ENCODE measurements around the gene GPR137C.

The GPR137C gene, protein sequence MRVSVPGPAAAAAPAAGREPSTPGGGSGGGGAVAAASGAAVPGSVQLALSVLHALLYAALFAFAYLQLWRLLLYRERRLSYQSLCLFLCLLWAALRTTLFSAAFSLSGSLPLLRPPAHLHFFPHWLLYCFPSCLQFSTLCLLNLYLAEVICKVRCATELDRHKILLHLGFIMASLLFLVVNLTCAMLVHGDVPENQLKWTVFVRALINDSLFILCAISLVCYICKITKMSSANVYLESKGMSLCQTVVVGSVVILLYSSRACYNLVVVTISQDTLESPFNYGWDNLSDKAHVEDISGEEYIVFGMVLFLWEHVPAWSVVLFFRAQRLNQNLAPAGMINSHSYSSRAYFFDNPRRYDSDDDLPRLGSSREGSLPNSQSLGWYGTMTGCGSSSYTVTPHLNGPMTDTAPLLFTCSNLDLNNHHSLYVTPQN

DNA sequence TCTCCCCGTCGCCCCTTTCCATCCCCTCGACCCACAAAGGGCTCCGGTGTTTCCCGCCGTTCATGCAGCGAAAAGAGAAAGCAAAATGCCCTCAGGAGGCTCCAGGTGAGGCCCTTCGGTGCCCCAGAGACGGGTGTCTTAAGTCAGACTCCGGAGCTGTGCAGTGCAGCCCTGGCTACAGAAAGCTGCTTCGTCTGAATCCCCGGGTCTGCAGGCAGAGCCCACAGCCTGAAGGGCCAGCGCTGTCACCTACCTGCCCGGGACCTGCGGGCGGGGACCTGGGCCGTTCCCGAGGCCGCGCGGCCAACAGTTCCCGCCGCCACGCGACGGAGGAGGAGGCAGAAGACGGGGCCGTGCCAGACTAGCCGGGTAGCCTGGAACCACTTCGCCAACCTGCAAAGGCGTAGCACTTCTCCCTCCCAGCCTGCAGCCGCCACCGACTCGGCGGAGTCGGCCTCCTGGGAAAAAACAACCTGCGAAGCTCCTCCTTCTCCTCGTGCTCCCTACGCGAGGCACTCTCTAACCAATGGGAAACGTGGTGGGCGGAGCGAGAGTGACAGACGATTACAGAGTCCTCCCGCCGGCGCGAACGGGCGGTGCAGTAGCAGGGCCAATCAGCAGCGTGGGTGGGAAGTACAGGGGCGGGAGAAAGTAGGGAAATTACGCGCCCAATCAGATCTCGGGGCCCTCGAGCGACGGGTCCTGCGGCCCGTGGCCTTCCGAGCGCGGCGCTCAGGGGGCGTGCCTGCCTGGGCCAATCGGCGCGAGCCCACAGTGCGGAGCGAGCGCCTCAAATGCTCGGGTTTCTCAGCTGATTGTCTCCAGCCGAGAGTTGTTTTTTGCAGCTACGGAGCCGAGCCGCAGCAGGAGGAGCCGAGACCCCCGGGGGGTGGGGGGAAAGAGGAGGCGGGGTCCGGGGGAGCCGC, at the start of gene GPR137C, which contains the start of gene TXNDC16:
Gene GPR137C (plus strand): TSS at position 774 of the 926 bp plus-strand sequence. CDS start 312 bp downstream, outside the sequence.
Gene TXNDC16 (minus strand): TSS at position 443 of the 926 bp plus-strand sequence. CDS start 8,948 bp downstream, outside the sequence.
- DNase-seq = peak; percentile 95 to 100 (median 98)

DNA sequence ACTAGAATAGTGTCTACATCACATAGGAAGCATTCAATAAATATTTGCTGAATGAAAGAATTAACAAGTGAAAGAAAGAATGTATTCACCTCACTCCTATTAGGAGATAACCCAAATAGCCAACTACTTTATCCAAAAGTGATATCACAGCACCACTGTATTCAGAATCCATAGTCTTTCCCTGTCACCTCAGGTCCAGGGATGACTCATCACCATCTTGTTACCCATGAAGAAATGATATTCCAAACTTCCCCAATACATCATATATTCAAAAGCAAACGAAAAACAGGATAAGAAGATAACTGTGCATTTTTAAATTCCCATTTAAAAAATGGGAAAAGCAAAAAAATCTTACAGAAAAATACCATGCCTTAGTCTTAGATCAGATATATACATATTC, 39.4 kb upstream of the GPR137C start:
- no peak for DNase-seq

DNA sequence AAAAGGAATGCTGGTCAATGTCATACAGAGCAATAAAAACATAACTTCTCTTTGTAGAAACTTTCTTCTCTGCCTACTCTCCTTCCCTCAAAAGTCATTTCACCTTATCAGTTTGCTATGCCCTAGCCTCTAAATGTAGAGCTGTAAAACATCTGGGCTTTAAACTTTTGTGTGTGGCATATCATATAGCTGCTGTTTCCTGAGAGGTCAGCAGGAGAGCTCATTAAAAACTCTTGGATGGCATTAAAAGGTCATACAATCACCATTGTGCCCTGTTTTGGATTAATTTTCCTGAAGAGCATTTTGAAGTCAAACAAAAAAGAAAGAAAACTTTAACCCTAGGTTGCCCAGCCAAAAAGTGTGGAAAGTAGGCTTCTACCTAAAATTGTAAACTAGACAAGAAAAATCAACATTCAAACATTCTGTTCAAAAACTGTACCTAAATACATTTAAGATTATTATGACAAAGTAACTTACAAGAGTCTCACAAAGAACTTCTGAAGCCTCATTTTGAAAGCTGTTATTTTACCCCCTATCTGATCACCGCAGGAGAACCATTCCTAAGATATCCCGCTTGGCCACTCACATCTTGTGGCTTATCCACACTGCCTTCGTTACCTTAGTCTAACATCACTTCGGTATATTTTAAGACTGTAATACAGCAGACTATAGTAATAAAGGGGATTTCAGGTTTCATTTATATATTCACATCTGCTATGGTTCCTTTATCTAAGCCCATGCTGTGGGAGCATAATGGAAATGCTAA, 38.4 kb upstream of the GPR137C start:
- no peak for DNase-seq

DNA sequence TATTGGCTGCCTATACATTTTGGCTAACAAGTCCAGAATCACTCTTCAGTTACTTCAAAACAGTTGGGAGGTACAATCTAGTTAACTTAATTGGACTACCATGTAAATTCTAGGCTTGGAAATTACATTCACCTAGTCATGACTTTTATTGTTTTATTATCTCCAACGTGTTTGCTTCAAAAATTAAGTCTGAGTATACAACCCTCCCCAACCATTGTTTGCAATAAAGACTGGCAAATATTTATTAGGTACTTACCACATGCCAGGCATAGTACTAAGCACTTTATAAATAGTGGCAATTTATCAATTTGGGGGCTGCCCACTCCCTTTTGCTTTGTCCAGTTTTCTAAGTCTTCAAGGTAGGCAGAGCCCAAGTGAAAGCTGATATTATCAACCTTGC, 30.6 kb upstream of the GPR137C start:
- no peak for DNase-seq

DNA sequence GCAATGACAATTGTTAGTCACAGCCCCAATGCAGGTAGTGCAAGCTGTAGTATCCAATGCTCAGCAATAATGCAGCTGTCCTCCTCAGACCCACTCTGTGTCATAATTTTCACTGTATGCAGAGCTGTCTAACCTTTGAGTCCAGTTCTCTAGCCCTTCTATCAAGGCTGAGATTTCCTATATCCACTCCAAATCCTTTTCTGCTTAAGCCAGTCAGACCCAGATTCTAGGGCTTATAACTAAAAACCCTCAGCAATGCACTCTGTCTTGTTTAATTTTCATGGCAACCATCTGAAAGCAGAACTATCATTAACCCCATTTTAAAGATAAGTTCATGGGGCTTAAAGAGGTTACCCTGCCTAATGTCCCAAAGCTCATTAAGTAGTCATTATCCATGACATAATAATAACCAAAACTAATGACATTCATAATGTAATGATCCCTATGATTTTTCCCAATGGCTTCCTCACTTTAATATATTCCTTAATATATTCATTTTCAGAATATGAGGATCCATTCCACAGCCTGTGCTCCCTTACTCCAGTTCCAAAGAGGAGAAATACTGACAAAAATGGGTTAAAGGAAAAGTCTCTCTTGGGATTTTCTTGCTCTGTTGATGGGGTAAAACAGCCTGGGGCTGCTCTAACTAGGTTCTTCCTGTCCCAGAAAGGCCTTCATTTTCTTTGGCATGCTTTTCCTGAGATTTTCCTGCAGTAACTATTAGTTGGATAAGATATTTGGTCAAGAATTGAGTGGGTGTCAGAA, 29.9 kb upstream of the GPR137C start:
- no peak for DNase-seq

DNA sequence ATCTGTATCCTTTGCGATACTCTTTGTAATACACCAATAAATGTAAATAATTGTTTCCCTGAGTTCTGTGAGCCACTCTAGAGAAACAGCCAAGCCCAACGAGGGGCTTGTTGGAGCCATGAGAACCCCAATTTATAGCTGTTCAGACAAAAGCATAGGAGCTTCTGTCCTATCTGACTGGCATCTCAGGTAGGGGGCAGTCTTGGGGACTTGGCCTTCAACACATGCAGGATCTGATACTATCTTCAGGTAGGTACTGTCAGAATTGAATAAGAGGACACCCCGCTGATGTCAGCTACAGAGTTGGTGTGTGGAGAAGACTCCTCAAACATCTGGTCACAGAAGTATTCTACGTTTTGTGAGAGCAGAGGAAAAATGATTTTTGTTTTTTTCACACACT, 25.6 kb upstream of the GPR137C start:
- DNase-seq = no peak

DNA sequence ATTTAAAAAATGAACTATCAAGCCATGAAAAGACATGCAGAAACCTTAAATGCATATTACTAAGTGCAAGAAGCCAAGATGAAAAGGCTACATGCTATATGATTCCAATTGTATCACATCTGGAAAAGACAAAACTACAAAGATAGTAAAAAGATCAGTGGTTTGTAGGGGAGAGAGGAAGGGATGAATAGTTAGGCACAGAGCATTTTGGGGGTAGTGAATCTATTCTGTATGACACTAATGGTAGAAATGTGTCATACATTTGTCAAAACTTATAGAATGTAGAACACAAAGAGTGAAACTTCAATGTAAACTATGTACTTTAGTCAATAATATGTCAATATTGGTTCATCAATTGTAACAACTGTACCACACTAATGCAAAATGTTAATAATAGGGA, 21.2 kb upstream of the GPR137C start:
- DNase-seq = peak in 1 of 6 experiments; percentile 15

DNA sequence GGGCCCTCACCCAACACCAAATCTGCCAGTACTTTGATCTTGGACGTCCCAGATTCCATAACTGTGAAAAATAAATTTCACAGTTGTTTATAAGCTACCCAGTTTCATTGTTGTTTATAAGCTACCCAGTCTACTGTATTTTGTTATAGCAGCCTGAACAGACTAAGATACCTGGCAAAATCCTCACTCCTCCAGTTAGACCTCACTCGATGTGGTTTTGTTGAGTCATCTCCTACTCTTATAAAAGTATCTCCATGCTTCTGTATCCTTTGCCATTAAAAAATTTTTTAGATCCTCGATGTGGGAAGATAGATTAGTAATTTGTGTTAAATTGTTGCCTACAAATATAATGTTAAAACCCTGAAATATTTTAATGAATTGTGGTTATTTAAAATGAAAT, 16.4 kb upstream of the GPR137C start:
- no peak for DNase-seq

DNA sequence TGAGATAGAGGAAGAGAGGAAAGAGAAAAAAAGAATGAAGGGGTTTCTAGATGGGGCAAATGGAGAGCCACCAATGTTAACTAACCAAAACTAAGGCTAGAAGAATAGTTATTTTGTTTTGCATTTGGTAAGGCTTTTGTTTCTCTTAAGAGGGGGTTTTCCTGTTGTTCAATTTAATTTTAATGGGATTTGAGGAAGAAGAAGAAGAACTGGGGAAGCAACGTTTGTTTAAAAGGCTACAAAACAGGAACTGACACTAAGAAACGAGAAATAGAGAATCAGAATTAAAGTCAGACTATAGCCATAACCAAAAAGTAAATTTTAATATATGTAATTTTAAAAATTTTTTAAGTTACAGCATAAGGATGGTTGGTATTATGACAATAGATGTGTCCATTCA, 14.0 kb upstream of the GPR137C start:
- no peak for DNase-seq

DNA sequence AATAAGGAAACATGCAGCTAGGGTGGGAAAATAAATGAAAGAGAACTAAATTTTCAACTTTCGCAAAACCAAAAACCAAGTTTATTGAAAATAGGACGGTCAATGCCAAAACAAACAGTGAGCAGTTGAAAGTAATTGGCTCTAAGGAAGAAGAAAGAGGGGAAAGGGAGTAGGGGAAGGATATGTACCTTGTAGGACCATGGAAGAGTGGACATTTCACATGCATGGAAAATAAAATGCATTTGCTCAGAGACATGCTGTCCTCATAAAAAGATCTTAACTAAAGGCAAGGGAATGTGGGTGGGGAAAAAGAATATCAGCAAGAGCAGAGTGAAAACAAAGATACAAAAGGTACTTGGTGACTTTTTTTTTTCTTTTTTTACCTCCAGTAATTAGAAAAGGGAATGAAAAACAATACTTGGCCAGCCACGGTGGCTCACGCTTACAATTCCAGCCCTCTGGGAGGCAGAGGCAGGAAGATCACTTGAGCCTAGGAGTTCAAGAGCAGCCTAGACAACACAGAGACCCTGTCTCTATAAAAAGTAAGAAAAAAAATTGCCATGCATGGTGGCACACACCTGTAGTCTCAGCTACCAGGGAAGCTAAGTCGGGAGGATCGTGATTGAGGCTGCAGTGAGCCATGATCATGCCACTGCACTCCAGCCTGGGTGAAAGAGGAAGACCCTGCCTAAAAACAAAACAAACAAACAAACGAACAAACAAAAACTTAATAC, 6.9 kb upstream of the GPR137C start:
- no peak for DNase-seq

DNA sequence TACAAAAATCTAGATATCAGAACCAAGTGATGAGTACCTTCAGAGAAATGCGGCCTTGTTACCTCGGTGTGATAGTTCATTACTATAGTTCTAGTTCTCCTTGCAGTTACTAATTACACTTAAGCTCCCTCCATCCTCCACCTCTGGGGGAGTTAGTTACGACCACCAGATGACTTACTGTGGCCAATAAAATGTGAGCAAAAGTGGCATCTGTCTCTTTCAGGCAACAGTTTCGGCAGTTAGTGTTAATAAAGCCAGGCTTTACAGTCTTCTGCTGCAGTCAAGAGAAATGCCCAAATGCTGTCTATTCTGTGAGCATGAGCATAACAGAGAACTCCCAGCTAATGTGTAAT, 6.3 kb upstream of the GPR137C start:
- DNase-seq = no peak

DNA sequence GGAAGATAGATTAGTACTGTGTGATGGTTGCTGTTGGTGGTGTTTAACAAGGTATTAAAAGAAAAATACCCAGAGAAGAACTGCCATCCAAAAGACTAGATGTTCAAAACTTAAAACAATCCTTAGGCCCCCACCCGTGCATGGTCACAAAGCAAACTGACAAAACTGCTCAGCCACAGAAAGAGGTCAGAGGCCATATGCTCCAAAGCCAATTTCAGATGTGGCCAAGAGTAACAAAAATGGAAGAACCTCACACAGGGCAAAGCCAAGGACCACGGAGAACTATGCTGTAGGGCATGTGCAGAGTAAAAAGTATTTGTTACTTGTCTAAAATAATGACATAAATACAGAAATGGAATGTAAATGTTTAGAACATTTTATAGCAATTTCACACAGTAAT, 5.6 kb upstream of the GPR137C start:
- DNase-seq = no peak

DNA sequence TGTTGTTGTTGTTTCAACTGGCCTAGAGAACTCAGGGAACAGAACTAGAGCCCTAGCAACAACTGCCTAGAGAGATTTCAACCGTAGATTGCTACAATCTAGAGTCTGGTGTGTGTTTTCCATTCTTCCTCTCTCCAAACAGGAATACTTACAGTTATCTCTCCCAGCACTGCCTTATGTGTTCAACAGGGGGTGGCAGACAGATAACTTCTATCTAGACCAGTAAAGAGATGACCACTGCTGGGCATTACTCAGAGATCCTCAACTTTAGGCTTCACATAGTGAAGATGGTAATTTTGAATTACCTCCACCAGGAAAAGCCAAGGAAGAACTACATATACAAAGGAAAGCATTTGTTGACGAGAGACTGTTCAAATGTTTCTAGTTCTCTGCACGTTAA, 5.1 kb upstream of the GPR137C start:
- DNase-seq = no peak

DNA sequence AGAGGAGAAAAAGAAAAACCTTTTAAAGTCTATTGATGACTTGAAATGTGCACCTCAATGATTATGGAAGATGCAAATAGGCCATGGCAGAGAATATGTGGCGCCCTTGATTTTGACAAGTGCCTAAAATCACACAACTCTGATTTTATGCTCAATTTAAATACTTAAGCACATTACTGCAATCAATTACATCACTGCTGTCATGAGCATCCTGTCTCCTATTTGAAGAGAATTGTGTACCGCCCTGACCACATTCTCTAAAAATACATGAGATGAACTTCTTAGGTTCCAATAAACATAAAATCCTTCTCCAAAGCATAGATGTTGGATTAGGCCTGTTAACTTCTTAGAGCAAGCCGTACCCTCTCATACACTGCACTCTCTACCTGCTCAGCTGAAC, 2.0 kb upstream of the GPR137C start:
- no peak for DNase-seq

DNA sequence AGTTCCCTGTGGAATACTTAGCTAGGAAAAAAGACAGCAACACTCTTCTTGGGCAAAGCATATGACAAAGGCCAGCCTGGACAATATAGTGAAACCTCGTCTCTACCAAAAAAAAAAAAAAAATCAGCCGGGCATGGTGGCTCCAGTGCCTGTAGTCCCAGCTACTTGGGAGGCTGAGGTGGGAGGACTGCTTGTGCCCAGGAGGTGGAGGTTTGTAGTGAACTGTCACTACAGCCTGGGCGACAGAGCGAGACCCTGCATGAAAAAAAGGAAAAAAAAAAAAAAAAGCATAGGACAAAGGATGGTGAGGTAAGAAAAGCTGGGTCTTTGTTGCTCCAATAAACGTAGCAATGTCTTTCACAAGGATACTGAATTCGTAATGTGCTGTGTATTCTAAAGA, 1.4 kb upstream of the GPR137C start:
- DNase-seq = no peak

DNA sequence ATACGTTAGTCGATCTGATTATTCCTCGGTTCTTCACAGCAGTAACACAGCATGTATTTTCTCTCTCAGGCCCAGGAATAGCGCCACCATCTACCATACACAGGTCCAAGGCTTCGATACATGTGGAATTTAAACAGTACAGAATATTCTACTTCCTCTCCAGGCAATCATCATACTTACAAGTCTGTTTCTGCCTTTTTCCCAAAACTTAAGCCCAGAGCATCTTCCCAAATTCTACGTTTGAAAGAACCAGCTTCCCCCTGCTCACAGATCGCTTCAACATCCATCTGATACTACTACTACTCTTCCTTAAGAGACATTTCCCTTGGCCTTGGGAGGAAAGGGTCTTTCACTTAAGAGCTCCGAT, 957 bp upstream of the GPR137C start:
- peak in 1 of 6 experiments; percentile 42 for DNase-seq

DNA sequence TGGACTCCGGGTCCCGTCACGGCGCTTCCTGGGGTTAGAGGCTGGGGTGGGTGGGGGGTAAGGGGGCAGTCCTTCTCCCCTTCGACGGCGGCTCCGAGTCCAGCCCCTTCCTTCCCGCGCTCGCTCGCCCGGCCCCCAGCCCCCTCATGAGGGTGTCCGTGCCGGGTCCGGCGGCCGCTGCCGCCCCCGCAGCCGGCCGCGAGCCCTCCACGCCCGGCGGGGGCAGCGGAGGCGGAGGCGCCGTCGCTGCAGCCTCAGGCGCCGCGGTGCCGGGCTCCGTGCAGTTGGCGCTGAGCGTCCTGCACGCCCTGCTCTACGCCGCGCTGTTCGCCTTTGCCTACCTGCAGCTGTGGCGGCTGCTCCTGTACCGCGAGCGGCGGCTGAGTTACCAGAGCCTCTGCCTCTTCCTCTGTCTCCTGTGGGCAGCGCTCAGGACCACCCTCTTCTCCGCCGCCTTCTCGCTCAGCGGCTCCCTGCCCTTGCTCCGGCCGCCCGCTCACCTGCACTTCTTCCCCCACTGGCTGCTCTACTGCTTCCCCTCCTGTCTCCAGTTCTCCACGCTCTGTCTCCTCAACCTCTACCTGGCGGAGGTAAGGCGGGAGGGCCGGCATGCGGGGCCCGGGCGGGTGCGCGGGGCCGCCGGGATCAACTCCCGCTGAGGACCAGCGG, 500 bp downstream of the GPR137C start:
- peak in 5 of 6 experiments; percentile 32 to 76 (median 65) for DNase-seq

DNA sequence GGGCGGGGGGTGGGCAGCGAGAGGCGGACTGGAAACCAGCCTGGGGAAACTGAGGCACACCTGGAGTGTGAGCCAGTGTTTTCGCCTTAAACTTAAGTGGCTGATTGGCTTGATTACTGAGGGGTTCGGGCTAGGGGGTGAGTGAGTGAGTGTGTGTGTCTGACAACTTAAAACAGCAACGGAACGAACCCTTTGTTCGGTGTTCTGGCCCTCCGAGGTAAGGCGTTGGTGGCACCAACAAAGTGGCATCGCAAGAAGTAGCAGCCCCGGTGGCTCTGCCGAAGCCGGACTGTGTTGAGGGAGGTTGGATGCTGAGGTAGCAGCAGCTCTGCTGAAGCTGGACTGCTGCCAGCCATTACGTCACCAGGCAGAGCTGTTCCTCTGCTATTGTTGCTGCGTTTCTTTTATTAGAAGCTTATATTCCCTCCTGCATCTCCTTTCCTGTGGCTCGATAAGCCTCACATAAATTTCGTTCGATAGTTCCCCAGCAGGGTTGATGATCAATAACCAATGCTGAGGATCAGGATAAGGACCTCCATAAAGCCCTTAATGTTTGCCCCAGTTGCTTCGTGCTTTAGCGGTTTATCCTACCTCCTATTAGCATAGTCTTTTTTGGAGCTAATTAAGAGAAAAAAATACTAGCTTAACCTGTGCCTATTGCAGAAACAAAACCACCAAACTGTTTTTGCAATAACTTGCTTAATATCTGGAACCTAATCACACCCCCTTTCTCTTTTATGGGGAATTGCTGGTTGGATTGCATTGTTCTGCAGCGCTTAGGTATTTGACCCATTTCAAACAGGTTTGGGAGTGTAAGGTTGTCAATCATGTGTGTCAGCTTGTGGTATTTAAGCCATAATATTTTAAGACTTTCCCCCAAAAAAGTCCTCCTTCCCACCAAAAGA, 1.3 kb downstream of the GPR137C start:
- DNase-seq = peak; percentile 68 to 83 (median 82)

DNA sequence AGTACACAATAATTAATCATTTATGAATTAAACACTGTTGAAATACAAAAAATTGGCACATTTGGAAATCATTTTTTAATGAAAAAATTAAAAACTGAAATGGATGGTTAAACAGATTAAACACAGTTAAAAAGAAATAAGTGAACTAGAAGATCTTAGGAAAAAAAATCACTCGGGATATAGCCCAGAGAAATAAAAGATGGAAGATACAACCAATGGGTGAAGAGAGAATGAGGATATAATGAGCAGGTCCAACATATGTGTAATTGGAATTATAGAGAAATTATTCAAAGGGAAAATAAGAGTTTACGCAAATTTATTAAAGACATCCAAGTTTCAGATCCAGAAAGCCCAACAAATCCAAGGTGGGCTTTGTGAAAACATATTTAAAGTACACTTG, 6.1 kb downstream of the GPR137C start:
- no peak for DNase-seq

DNA sequence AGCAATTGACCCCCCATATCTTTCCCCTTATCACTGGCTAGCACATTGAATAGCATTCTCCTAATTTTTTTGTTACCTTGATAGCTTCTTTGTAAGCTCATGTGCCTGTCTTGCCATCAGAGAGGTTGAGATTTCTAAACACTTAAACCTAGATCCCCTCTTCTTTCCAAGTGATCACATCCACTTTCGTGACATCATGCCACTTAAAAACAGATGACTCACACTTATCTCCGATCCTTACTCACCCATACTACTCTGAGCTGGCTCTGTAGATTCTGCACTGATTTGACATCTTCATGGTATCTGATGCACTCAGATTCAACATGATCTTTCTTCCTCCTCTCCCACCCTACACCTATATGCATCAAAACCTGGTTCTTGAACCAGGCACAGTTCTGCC, 10.5 kb downstream of the GPR137C start:
- DNase-seq = no peak

Measured in stimulated activated naive CD4-positive, alpha-beta T cell (primary cell).